ENCODE measurements around the gene EME2. TPM values are rescaled to one million over a fixed set of nuclear protein-coding genes. Genes with fewer than 3 reads are reported as not detected.
A peak's percentile ranks its signal among the peaks of the same experiment; 100 is the strongest.
"Not testable (repeated sequence)": the region's sequence is repeated elsewhere in the genome, so short reads cannot be mapped to it uniquely, and the experiment has no call there.

EME2 gene
- polyA plus RNA-seq, 6 donors from 2014 or later = 0.43 to 2.8 (median 0.93) TPM

DNA sequence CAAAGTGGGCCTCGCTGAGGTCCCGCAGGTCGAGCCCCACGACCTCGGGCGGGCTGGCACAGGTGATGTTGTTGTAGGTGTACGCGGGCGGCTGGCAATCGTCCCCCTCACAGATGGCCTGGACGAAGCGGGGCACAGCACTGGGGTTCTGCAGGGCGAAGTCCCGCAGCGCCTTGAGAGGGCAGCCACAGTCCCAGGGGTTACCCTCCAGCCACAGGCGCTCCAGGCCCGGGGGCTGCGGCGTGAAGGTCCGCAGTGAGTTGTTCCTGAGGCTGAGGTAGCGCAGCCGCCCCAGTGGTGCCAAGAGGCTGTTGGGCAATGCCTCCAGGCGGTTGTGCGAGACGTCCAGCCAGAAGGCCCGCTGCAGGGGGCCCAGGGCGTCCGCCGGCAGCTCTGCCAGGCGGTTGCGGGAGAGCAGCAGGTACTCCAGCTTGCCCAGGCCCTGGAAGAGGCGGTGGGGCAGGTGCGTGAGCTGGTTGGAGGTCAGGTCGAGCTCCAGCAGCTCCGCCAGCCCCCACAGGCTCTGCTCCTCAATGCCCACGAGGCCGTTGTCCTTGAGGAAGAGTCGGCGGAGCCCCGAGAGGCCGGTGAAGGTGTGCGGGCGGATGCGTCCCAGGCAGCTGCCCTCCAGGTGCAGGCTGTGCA is 18.1 kb downstream of the EME2 start:
- Mint-ChIP-seq H3K4me1 (peaks cover 3 to 6% (median 5%) of the 10 kb centered on the region in 3 donors), H3K27me3 (no peaks in the 10 kb centered on the region), H3K36me3 (peaks cover 0 to 7% of the 10 kb centered on the region in 2 donors), H3K4me3 (no peak overlapping the region), H3K27ac (no peak overlapping the region), H3K9me3 (no peaks in the 10 kb centered on the region)
- no peak for DNase-seq
- ATAC-seq (ENCODE audit: low read depth in 2 of 2) = no peak

DNA sequence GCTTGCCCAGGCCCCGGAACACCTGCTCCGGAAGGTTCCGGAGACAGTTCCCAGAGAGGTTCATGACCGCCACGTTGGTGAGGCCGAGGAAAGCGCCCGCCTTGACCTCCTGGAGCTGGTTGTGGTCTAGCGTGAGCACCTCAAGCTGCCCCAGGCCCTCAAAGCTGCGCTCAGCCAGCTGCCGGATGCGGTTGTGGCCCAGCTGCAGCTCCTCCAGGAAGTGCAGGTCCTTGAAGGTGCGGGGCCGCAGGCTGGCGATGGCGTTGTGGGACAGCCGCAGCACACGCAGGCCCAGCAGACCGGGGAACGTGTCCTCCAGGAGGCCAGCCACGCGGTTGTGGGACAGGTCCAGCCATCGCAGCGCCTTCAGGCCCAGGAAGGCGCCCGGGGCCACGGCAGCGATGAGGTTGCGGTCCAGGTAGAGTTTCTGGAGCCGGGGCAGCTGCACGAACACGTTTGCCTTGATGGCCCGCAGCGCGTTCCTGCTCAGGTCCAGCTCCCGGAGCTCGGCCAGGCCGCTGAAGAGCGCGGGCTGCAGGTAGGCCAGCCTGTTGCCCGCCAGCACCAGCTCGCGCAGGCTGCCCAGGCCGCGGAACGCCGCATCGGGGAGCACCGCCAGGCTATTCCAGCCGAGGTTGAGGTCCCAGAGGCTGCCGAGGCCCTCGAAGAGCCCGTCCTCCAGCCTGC is 18.8 kb downstream of the EME2 start:
- DNase-seq (no peak), ATAC-seq (ENCODE audit: low read depth in 2 of 2) (no peak)
- no peak overlapping the region for H3K4me3 Mint-ChIP-seq
- H3K9me3 Mint-ChIP-seq = no peaks in the 10 kb centered on the region
- no peak overlapping the region for H3K27ac Mint-ChIP-seq
- peaks cover 3 to 6% (median 5%) of the 10 kb centered on the region in 3 donors for H3K4me1 Mint-ChIP-seq
- H3K27me3 Mint-ChIP-seq = no peaks in the 10 kb centered on the region
- H3K36me3 Mint-ChIP-seq = peaks cover 0 to 7% of the 10 kb centered on the region in 2 donors

- Mint-ChIP-seq H3K27ac (no peak overlapping the region), H3K36me3 (peaks cover 2 to 10% of the 10 kb centered on the region in 2 donors), H3K4me3 (no peak overlapping the region), H3K4me1 (peaks cover 3 to 6% (median 5%) of the 10 kb centered on the region in 3 donors), H3K9me3 (peaks cover 0 to 4% (median 2%) of the 10 kb centered on the region in 7 donors), H3K27me3 (no peaks in the 10 kb centered on the region)
- ATAC-seq (ENCODE audit: low read depth in 2 of 2) (no peak), DNase-seq (no peak)
These were observed 19.6 kb downstream of the EME2 start for GRCh38 chr16:1791943-1792812.

DNA sequence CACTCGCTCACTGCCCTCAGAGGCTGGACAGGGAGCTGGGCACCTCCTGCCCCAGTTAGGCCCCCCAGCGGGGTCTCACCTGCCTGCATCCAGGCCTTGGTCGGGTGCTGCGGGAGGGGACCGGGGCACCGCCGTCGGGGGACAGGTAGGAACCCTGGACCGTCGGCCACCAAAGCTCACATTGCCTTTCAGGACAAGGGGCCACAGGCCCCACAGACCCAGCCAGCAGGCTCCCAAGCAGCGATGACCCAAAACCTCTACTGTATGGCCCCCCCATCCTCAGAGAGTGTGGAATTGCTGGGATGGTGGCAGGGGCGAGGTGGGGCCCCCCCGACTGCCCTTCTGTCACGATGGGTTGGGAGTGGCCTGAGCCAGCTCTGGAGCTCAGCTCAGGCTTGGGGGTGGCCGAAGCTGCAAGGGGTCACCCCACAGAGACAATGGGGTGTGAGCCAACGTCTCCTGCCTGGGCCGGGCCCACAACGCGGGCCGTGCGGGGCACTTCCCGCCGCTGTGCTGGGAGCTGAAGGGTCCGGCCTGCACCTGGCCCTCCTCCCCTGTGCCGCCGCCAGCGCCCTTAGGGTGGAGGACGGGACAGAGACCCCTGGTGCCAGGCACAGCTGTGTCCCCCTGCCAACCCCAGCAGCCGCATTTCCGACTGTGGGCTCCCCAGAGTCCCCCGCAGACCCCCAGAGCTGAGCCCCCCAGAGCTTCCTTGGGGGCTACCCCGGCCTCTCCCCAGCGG is 20.4 kb downstream of the EME2 start:
- DNase-seq = no peak
- H3K4me3 Mint-ChIP-seq = no peak overlapping the region

GRCh38 chr16:1793578-1794220 is 21.1 kb downstream of the EME2 start, which contains the start of gene IGFALS:
Gene IGFALS, minus strand, starts transcription at chr16:1793705. Its CDS starts 53 bp downstream, at chr16:1793652.
- DNase-seq (no peak), ATAC-seq (ENCODE audit: low read depth in 2 of 2) (no peak)
- Mint-ChIP-seq H3K27me3 (no peaks in the 10 kb centered on the region), H3K36me3 (peaks cover 3 to 11% of the 10 kb centered on the region in 2 donors), H3K27ac (peak within 1 kb of the TSS in 1 of 6 donors; percentile 30), H3K4me1 (peaks cover 3 to 5% (median 5%) of the 10 kb centered on the region in 3 donors), H3K9me3 (peaks cover 0 to 11% (median 6%) of the 10 kb centered on the region in 7 donors), H3K4me3 (no peak within 1 kb of the TSS)

More for the DNA sequence above, 20.4 kb downstream of the EME2 start:
- peaks cover 3 to 13% of the 10 kb centered on the region in 2 donors for H3K36me3 Mint-ChIP-seq
- peaks cover 3 to 6% (median 5%) of the 10 kb centered on the region in 3 donors for H3K4me1 Mint-ChIP-seq
- H3K9me3 Mint-ChIP-seq = peaks cover 0 to 11% (median 6%) of the 10 kb centered on the region in 7 donors
- ATAC-seq (ENCODE audit: low read depth in 2 of 2) = no peak
- no peaks in the 10 kb centered on the region for H3K27me3 Mint-ChIP-seq
- no peak overlapping the region for H3K27ac Mint-ChIP-seq

- DNase-seq (no peak), ATAC-seq (ENCODE audit: low read depth in 2 of 2) (no peak)
- Mint-ChIP-seq H3K9me3 (peaks cover 1 to 18% (median 10%) of the 10 kb centered on the region in 7 donors), H3K27ac (peak overlapping the region in 1 of 6 donors; percentile 30), H3K4me3 (no peak overlapping the region), H3K4me1 (no peaks in the 10 kb centered on the region), H3K36me3 (peaks cover 3 to 9% of the 10 kb centered on the region in 2 donors), H3K27me3 (no peaks in the 10 kb centered on the region)
These were observed 21.7 kb downstream of the EME2 start for GRCh38 chr16:1794221-1794871.

GRCh38 chr16:1794908-1795666 is 22.5 kb downstream of the EME2 start:
- Mint-ChIP-seq H3K27ac (peak overlapping the region in 1 of 6 donors; percentile 47), H3K27me3 (no peaks in the 10 kb centered on the region), H3K4me1 (no peaks in the 10 kb centered on the region), H3K36me3 (peaks cover 3 to 14% of the 10 kb centered on the region in 2 donors), H3K9me3 (peaks cover 5 to 25% (median 14%) of the 10 kb centered on the region in 7 donors), H3K4me3 (no peak overlapping the region)
- no peak for ATAC-seq (ENCODE audit: low read depth in 2 of 2)
- no peak for DNase-seq

DNA sequence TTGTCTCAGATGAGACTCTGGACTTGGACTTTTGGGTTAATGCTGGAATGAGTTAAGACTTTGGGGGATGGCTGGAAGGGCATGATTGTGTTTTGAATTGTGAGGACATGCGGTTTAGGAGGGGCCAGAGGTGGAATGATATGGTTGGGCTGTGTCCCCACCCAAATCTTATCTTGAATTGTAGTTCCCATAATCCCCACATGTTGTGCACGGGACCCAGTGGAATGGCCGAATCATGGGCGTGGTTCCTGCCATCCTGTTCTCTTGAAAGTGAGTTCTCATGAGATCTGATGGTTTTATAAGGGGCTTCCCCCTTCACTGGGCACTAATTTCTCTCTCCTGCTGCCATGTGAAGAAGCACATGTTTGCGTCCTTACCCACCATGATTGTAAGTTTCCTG is 26.7 kb downstream of the EME2 start:
- not testable (repeated sequence) for H3K27me3 Mint-ChIP-seq; DNase-seq; H3K4me1 Mint-ChIP-seq; ATAC-seq (ENCODE audit: low read depth in 2 of 2); H3K4me3 Mint-ChIP-seq
- H3K27ac Mint-ChIP-seq = peak overlapping the region in 1 of 6 donors; percentile 91
- peaks cover 3 to 14% of the 10 kb centered on the region in 2 donors for H3K36me3 Mint-ChIP-seq
- peaks cover 5 to 26% (median 14%) of the 10 kb centered on the region in 7 donors for H3K9me3 Mint-ChIP-seq

DNA sequence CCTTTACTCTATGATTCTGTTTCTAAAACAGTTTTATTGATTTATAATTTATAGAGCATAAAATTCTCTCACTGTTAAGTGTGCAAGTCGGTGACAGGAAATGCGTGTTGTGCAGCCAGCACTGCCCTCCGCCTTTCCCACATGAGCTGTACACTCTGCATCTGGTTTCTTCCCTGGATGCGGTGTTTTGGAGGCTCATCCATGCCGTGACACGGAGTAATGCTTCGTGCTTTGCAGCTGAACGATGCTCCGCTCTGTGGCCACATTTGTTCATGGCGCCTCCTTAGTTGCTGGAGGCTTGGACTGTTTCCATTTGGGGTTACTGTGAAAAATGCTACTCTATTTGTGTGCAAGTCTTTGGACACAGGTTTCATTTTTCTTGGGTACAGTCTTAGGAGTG is 28.1 kb downstream of the EME2 start:
- Mint-ChIP-seq H3K4me1 (no peaks in the 10 kb centered on the region), H3K4me3 (no peak overlapping the region), H3K27ac (no peak overlapping the region), H3K9me3 (peaks cover 5 to 26% (median 14%) of the 10 kb centered on the region in 7 donors), H3K27me3 (no peaks in the 10 kb centered on the region), H3K36me3 (peaks cover 3 to 14% of the 10 kb centered on the region in 2 donors)
- no peak for DNase-seq
- ATAC-seq (ENCODE audit: low read depth in 2 of 2) = no peak

GRCh38 chr16:1807626-1808025 is 35.0 kb downstream of the EME2 start:
- DNase-seq (no peak), ATAC-seq (ENCODE audit: low read depth in 2 of 2) (no peak)
- H3K9me3 Mint-ChIP-seq = no peaks in the 10 kb centered on the region
- H3K4me1 Mint-ChIP-seq = no peaks in the 10 kb centered on the region
- no peak overlapping the region for H3K27ac Mint-ChIP-seq
- H3K4me3 Mint-ChIP-seq = peak overlapping the region in 1 of 8 donors; percentile 47
- H3K36me3 Mint-ChIP-seq = no peaks in the 10 kb centered on the region
- H3K27me3 Mint-ChIP-seq = no peaks in the 10 kb centered on the region

DNA sequence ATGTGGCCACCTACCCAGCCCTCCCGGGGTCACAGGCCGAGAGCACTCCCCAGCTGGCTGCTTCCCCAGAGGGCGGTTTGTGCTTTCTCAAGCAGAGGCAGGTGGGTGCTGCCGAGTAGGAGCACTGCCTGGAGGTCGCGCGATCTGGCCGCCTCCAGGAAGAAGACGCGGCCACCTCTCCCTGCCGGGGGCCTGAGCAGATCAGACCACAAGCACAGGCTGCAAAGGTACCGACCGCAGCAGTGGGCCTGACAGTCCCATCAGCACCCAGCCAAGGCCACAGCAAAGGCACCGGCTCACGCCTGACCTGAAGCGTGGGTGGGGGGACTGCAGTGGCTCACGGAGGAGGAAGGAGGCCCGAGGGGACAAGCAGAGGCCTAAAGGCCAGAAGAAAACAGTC is 36.1 kb downstream of the EME2 start:
- no peak overlapping the region for H3K27ac Mint-ChIP-seq
- no peak overlapping the region for H3K4me3 Mint-ChIP-seq
- ATAC-seq (ENCODE audit: low read depth in 2 of 2) (no peak), DNase-seq (no peak)
- no peaks in the 10 kb centered on the region for H3K9me3 Mint-ChIP-seq
- H3K36me3 Mint-ChIP-seq = no peaks in the 10 kb centered on the region
- no peaks in the 10 kb centered on the region for H3K27me3 Mint-ChIP-seq
- peaks cover 5 to 7% (median 5%) of the 10 kb centered on the region in 3 donors for H3K4me1 Mint-ChIP-seq

Data from naive B cell (primary cell).